ENCODE measurements around the gene CCDC77.

- TF ChIP-seq CTCF (IDR thresholded peaks at IDR 0.05; ENCODE audit: poor library complexity): no peak
- TF ChIP-seq EZH2phosphoT487 (IDR thresholded peaks at IDR 0.05; ENCODE audit: low read depth, severe bottlenecking, unreplicated experiment): no peak
- TF ChIP-seq EZH2 (IDR thresholded peaks at IDR 0.05; ENCODE audit: borderline replicate concordance): no peak
These were observed 72.6 kb downstream of the CCDC77 start for GRCh38 chr12:473863-474577.
